Activated naive CD8-positive, alpha-beta T cell treated with anti-CD3 and anti-CD28 coated beads, Interleukin-2, amount 50 U/mL, for 16 hours (primary cell): ENCODE data around the gene RPS17.

Source experiments
- DNase-seq: peaks from one replicate; pipeline ENCODE4 v3.0.0-alpha.2; 2020; ENCODE audit warnings: low read depth, low spot score

Gene RPS17

DNA sequence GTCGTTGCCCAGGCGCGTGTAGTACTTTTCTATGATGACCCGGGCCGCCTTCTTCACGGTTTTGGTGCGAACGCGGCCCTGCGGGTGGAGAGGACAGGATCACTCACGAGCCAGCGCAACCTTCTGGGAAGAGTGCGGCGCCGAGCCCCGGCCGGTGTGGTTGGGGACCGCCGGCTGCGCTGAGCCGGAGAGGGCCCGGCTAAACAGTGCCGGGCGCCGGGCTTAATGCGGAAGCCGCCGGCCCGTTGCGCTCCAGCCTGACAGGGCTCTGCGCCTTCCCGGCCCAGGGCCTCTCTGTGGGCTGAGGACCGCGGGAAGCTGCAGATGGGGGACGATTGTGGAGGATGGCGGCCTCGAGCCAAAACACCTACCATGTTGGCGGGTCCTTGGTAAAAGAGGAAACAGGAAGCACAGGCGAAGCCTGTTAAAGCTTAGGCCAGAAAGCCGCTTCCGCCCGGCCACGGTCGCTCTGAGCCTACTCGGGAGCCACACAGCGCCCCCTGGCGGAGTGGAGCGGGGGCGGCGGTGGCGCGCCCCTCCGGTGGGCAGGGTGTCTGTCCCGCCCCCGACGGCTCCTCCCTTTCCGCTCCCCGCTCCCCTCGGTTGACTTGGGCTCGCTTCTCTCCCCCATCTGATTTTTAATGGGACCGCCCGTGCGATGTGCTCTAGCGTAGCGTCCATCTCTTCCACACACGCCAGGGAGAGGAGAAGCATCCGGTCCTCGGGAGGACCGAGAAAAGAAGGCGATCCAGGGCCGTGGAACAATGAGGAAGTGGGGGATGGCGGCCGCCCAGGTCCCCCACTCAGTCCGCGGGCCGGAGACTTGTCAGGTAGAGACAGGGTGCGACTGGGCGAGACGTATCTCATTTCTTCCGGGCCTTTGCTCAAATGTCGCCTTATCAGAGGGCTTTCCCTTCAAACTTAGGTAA is at the start of gene RPS17:
Gene RPS17 (minus strand): TSS at position 403 of the 929 bp plus-strand sequence. CDS start 29 bp downstream, at position 374.
- peak; percentile 98 for DNase-seq

- DNase-seq, result no peak
Observed at GRCh38 chr15:82587805-82588204, 47.5 kb upstream of the RPS17 start.

DNA sequence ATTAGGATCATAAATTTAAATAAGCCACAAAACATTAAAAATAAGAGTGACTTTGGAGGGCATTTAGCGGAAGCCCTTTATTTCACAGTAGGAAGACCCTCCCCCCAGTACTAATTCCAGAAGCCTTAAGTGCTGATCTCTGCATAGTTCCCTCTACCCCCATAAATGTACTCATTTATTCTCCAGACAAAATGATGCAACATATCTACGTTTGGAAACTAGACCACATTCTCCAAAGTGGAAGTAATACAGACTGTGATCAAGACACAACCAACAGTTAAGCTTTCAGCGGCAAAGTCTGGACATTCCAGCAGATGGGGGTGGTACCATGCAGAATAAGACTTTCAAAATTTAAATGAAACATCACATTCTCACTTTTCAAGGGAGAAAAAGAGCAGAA is 44.8 kb upstream of the RPS17 start:
- DNase-seq, result no peak

DNA sequence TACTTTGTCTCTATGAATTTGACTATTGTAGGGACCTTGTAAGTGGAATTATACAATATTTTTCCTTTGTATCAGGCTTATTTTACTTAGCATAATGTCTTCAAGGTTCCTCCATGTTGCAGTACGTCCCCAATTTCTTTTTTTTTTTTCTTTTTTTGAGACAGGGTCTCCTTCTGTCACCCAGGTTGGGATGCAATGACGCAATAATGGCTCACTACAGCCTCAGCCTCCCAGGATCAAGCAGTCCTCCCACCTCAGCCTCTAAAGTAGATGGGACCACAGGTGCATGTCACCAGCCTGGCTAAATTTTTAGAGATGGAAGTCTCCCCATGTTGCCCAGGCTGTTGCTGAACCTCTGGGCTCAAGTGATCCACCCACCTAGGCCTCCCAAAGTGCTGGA is 40.5 kb upstream of the RPS17 start:
- no peak for DNase-seq

DNA sequence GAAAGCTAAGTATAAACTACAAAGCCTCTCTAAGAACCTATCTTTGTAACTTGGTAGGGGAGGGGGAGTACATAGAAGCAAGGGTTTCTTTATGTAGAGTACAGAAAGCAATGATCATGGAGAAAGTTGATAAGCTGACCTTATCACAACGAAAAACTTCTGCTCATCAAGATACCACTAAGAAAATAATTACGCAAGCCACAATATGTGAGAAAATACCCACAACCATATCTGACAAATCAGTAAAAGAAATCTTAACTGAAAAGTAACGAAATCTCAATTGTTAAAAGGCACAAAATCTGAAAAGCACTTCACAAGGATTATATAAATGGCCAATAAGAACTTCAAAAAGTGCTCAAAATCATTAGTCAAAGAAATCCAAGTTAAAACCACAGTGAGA is 35.1 kb upstream of the RPS17 start:
- DNase-seq, result no peak

- DNase-seq, result no peak
Observed at GRCh38 chr15:82572986-82573385, 32.7 kb upstream of the RPS17 start.

DNA sequence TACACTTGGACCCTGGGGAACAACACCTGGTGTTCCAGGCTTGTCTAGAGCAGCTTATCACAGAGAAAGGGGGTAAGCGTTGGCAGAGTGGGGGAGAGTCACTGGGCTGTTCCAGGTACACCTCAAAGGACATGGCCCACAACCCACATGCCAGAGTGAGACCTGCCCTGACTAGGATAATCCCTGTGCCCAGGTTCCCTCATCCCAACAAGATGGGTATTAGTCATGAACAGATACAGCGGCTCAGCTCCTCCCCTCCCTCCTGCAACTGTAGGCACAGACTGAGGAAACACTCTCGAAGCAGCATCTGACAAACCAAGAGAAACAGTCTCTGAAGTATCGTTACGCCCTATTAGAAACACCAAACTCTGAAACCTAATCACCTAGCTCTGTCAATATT is 32.1 kb upstream of the RPS17 start:
- no peak for DNase-seq

GRCh38 chr15:82571722-82572222 is 31.5 kb upstream of the RPS17 start:
- DNase-seq, result no peak

DNA sequence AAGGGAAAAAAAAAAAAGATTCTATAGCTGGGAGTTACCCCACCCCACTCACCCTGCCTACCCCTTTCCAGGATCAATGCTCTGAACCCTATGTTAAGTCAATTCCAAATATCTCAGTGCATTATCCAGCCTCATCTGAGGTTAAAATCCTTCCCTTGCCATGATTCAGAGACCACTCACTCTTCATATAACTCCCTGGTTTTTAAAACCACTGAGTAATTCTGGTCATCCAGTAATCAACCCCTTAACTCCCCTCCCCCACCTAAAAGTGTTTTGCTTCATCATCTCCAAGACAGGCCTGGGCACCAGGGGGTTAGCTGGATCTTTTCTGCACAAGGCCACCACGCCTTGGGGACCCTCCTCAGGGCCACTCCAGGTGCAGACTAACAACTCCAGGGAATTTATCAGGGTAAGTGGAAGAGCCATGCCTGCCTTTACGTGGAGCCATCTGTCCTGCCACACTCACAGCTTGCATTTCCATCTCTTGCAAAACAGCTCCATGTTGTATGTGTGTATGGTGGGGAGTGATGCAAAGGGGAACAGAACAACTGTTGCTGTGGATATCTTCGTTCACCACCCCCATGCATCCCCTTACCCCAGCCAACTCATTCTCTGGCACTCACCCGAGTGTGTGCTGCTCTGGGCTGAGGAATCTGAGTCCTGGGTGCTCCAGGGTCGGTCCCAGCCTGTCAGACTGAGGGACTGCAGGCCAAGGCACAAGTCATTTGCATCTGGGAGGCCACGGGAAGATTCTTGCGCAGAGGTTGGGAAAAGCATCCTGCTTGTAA is 30.7 kb upstream of the RPS17 start:
- DNase-seq, result no peak

DNA sequence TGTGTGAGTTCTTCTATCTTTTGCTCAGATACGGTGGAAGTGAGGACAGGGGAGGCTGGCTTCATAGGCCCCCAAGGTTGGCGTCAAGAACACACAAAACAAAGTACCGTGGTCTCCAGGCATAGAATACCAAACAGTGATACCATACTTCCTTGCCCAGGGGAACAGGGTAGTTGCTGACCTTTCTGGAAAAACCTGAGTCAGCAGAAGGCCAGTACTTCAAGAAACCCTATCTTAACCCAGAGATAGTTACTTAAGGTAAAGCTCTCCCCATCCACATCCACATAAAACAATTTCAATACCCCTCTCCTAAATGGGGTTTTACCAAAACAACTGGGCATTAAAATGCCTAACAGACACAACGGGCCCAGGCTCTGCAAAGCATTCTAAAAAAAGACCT is 29.6 kb upstream of the RPS17 start:
- DNase-seq, result no peak

GRCh38 chr15:82568986-82569385 is 28.7 kb upstream of the RPS17 start:
- DNase-seq, result no peak

DNA sequence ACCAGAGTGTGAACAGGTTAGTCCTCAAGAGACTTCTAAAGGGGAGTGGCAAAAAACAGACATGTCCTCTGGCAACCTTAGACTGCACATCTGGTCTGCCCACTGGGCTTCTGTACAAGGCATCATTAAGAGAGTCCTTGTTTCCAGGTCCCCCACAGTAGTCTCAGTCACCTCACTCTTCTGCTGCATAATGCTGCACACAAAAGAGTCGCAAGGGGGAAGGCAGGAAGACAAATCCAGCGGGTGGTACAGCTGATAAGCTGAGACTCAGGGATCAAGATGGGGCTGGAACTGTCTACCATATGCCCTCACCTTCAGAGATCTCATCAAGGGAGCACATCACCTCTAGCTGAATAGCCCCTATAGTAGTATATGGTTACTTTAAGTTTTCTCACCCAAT is 27.4 kb upstream of the RPS17 start:
- no peak for DNase-seq

GRCh38 chr15:82566690-82567089 is 26.4 kb upstream of the RPS17 start:
- DNase-seq, result no peak

DNA sequence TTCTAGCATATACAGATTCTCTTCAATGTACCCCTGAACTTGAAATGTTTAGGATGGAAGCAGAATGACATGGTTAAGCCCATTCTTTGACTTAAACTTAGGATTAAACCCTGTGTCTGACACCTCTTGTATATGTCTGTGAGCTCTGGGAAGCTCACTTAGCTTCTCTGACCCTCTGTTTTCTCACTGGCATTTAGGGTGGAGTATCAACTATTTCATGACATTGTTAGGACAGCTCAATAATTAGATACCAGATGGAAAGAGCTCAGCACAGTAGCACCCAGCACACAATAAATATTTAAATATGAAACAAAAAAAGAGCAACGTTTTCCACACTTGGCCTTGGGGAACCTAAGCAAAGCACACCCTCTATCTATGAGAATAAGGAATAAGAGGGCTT is 18.2 kb upstream of the RPS17 start:
- no peak for DNase-seq

GRCh38 chr15:82556315-82557035 is 16.2 kb upstream of the RPS17 start:
- DNase-seq, result no peak

DNA sequence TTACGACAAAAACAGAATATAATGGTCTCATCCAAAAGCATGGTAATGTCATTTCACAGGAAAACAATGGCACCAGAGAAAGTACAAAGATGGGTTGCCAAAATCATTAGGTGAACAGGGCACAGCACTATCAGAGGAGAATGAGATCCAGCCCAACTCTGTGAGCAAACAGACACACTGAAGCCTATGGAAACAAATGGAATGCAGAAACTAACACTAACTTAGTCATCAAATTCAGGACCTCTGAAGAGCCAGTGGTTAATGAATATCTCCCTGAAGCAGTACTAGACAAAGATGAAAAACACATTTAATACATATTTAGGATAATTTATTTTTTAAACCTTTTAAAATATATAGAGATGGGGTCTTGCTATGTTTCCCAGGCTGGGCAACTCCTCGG is 14.6 kb upstream of the RPS17 start:
- DNase-seq, result no peak

- no peak for DNase-seq
Observed at GRCh38 chr15:82554351-82554750, 14.1 kb upstream of the RPS17 start.

DNA sequence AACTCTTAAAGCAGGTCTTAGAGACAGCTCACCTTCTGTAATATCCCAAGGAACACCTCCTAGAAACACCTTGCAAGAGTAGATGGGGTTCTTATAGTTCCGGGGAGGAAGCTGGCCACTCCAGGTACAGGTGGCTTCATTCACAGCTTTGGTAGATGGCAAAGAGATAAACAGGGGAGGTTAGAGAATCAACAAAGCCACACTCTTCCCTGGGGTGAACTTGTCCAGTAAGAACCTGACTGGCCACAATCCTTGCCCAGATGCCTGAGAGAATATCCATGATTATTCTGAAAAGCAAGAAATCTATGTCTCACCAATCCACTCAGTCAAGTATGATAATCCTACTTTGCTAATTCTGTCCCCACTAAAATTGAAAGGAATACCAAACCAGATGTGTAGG is 13.6 kb upstream of the RPS17 start:
- no peak for DNase-seq

DNA sequence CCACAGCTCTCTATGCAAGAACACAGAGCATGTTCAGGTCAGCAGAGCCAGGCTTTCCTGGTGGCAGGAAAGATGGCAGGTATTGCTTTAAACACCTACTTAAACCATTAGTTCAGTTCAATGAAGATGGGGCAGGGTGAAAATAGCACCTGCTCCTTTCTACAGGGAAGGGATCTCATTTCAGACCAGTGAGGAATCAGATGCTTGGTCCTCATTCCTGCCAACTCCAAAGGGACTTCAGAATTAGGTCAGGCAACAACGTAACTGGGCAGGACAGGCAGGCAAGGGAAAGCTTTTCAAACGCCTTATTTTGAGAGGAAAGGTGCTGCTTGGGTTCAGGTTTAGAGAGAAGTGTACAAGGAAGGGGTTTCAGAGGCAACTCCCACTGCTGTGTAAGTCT is 12.6 kb upstream of the RPS17 start:
- DNase-seq, result no peak

GRCh38 chr15:82551646-82552247 is 11.5 kb upstream of the RPS17 start:
- no peak for DNase-seq

DNA sequence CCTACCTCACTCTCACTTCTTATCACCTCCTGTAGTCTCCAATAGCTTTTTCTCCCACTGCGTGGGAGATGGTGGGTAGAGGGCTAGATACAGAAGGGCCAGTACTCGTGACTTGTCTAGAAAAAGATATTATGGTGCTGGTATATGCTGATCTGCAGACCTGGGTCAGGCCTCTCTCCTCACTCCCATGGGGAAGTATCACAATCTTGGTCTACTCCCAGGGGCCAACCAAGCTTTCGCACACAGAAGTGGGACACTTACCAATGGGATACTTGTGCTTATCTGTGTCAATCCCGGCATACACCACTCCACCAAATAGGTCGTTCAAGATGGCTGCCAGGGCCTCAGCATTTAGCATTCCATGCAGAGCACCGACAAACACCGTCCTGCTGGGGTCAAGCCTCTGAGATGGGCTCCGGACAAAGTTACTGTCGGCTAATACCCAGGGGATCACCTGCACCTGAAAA is 9.0 kb upstream of the RPS17 start:
- DNase-seq, result no peak
